ENCODE results near the gene EZR. TPM values are rescaled to one million over a fixed set of nuclear protein-coding genes. Genes with fewer than 3 reads are reported as not detected.
A peak's percentile ranks its signal among the peaks of the same experiment; 100 is the strongest.

EZR gene
- 60.3 and 75.7 TPM in 2 replicates for total RNA-seq (2016; rRNA removed; fragmentation: Illumina TruSeq; extraction: Trizol)
- total RNA-seq (2016; cell fraction: cytosol; rRNA removed; fragmentation: Illumina TruSeq; extraction: Trizol; ENCODE audit: low read depth) = 8.6 and 10.8 TPM in 2 replicates
- 63.6 and 68.8 TPM in 2 replicates for total RNA-seq (2016; cell fraction: insoluble cytoplasmic fraction; rRNA removed; fragmentation: Illumina TruSeq; extraction: Trizol)
- 21.2 and 23.3 TPM in 2 replicates for total RNA-seq (2016; cell fraction: membrane; rRNA removed; fragmentation: Illumina TruSeq; extraction: Trizol)
- total RNA-seq (2016; cell fraction: nucleus; rRNA removed; fragmentation: Illumina TruSeq; extraction: Trizol) = 35.3 and 38.9 TPM in 2 replicates
- 34.7 and 36.8 TPM in 2 replicates for polyA plus RNA-seq (2011; rRNA removed)
- 34.1 and 34.2 TPM in 2 replicates for polyA plus RNA-seq (2011; cell fraction: cytosol; rRNA removed)
- 25.0 and 25.8 TPM in 2 replicates for polyA plus RNA-seq (2011; cell fraction: nucleus; rRNA removed)
- polyA plus RNA-seq (2012) = 18.5 and 28.6 TPM in 2 replicates
- polyA plus RNA-seq (2016; cell fraction: cytosol; fragmentation: Illumina TruSeq; extraction: Trizol; ENCODE audit: low read depth) = 5.0 and 5.1 TPM in 2 replicates
- polyA plus RNA-seq (2016; cell fraction: insoluble cytoplasmic fraction; fragmentation: Illumina TruSeq; extraction: Trizol; ENCODE audit: low read depth) = 79.1 and 90.3 TPM in 2 replicates
- polyA plus RNA-seq (2016; cell fraction: membrane; fragmentation: Illumina TruSeq; extraction: Trizol; ENCODE audit: low read depth) = 12.2 TPM in 2 replicates
- polyA plus RNA-seq (2016; cell fraction: nucleus; fragmentation: Illumina TruSeq; extraction: Trizol; ENCODE audit: insufficient read depth, low read depth) = 60.9 and 63.5 TPM in 2 replicates
- 45.1 and 93.9 TPM in 2 replicates for polyA minus RNA-seq (2011; rRNA and poly(A)+ RNA removed; ENCODE audit: low replicate concordance)
- 28.8 and 29.4 TPM in 2 replicates for polyA minus RNA-seq (2011; cell fraction: cytosol; rRNA and poly(A)+ RNA removed)
- polyA minus RNA-seq (2011; cell fraction: nucleus; rRNA and poly(A)+ RNA removed) = 17.6 and 19.8 TPM in 2 replicates
- Bru-seq, nascent RNA = percentile 87 among the genes with signal in this experiment
- BruChase-seq, experiment 1, labeled RNA remaining after a 6-hour chase = percentile 89 among the genes with signal in this experiment
- BruChase-seq, experiment 2, labeled RNA remaining after a 2-hour chase = percentile 82 among the genes with signal in this experiment
- long read RNA-seq, experiment 1, transcript EZR-202 (14 exons, 3,096 nt) = major isoform, 69 of 142 reads
- long read RNA-seq, experiment 1, transcript EZR-201 (13 exons, 3,068 nt) = minor isoform, 18 of 142 reads
- long read RNA-seq, experiment 1, partial matches to known transcripts = 44 of 142 reads
- long read RNA-seq, experiment 1, other reads (novel, unspliced or antisense) = 11 of 142 reads
- long read RNA-seq, experiment 2, transcript EZR-201 (13 exons, 3,068 nt) = minor isoform, 5 of 188 reads
- long read RNA-seq, experiment 2, transcript EZR-202 (14 exons, 3,096 nt) = major isoform, 12 of 188 reads
- long read RNA-seq, experiment 2, partial matches to known transcripts = 84 of 188 reads
- long read RNA-seq, experiment 2, other reads (novel, unspliced or antisense) = 87 of 188 reads

- H3K9ac ChIP-seq (ENCODE audit: insufficient read depth, low read depth, low read length) = peak within 1 kb of the TSS; percentile 70
- ATAC-seq (peak; percentile 56), FAIRE-seq (no peak), DNase-seq (ENCODE audit: low spot score) (peak; percentile 59)
- ChIA-PET CTCF (ENCODE audit: low intra/inter-chr PET ratio, low total read pairs) (no interaction called here), POLR2A (interaction anchor here (0.6 to 1.5 kb wide), 12 partner anchors 8 to 181 kb away, joined by 3 to 6 read pairs (median 4); partner anchors contain the start of genes DYNLT1 and RSPH3)
- H3K27ac ChIP-seq (ENCODE audit: extremely low read length, insufficient read depth, low read length) = peak within 1 kb of the TSS; percentile 50
- peak within 1 kb of the TSS; percentile 94 for H3K4me2 ChIP-seq (ENCODE audit: low read depth, low read length)
- no TSS peak for BruUV-seq (replicated peaks)
- H3K36me3 ChIP-seq (replicated peaks in 1 of 2; ENCODE audit: control insufficient read depth in 1 of 2, insufficient read depth in 2 of 2, low read length in 2 of 2) = no peaks in the 10 kb centered on the region
- intact Hi-C loops (cut with micrococcal nuclease; ENCODE audit: unreplicated experiment) (loop anchor here (5.0 kb wide), 1 partner anchor 33 kb away; no protein-coding TSS in a partner anchor), in situ Hi-C loops (cut with HindIII; ENCODE audit: extremely low pct_ligation_motif_present, low pct_unique_long_range_greater_than_20kb) (no loop called here)
- peaks cover 47% of the 10 kb centered on the region for H3K4me1 ChIP-seq (ENCODE audit: insufficient read depth, low read length)
- 22% methylated on average over 53 of the region's 67 CpGs for WGBS (ENCODE audit: low lambda C conversion rate)
- peaks cover 13% of the 10 kb centered on the region; the same call in 1 of the 2 replicates for H4K20me1 ChIP-seq (ENCODE audit: insufficient read depth, low read length)
- H3K79me2 ChIP-seq (ENCODE audit: insufficient read depth, low read length) = peaks cover 23% of the 10 kb centered on the region
- no peaks in the 10 kb centered on the region for H3K9me3 ChIP-seq (ENCODE audit: low read length)
- no peaks in the 10 kb centered on the region; a peak in 1 of 5 replicates for H3K27me3 ChIP-seq (ENCODE audit: control insufficient read depth in 1 of 2, insufficient read depth in 2 of 2, low read length in 2 of 2)
- H3K4me3 ChIP-seq (replicated peaks in 1 of 3; ENCODE audit: insufficient read depth in 1 of 3, low read depth in 2 of 3, low read length in 3 of 3) = peak within 1 kb of the TSS; percentile 70 to 87 (median 81)
- no peak within 1 kb of the TSS for H2AFZ ChIP-seq (ENCODE audit: low read length)
- TF ChIP-seq ZNF879 (CRISPR knock-in tag; IDR thresholded peaks at IDR 0.05) (no peak), TRIM24 (CRISPR knock-in tag; IDR thresholded peaks at IDR 0.05) (no peak), ARNT2 (CRISPR knock-in tag; IDR thresholded peaks at IDR 0.05; ENCODE audit: low read depth) (peak; percentile 90), ZNF549 (CRISPR knock-in tag; IDR thresholded peaks at IDR 0.05) (no peak), ZBTB33 (CRISPR knock-in tag; IDR thresholded peaks at IDR 0.05) (peak; percentile 84; the same call in 1 of the 2 replicates), ZBTB7A (CRISPR knock-in tag; IDR thresholded peaks at IDR 0.05) (peak; percentile 94), RXRA (CRISPR knock-in tag; IDR thresholded peaks at IDR 0.05) (peak; percentile 24; the same call in 1 of the 2 replicates), CHD2 (IDR thresholded peaks at IDR 0.05; ENCODE audit: low read depth, low read length) (no peak), BCL6 (CRISPR knock-in tag; IDR thresholded peaks at IDR 0.05) (no peak), ZNF740 (CRISPR knock-in tag; IDR thresholded peaks at IDR 0.05) (peak; percentile 79), CREBL2 (CRISPR knock-in tag; IDR thresholded peaks at IDR 0.05; ENCODE audit: borderline replicate concordance) (peak; percentile 76; the same call in 1 of the 2 replicates), TEAD3 (CRISPR knock-in tag; optimal IDR thresholded peaks at IDR 0.05; ENCODE audit: borderline replicate concordance) (no peak), ZNF83 (CRISPR knock-in tag; IDR thresholded peaks at IDR 0.05; ENCODE audit: borderline replicate concordance) (0 out of 2 replicates have a peak, but pooled peaks have one; percentile 63), GABPB1 (CRISPR knock-in tag; IDR thresholded peaks at IDR 0.05) (peak; percentile 89), ZBTB20 (CRISPR knock-in tag; IDR thresholded peaks at IDR 0.05; ENCODE audit: borderline replicate concordance, low read depth) (peak; percentile 44; the same call in 1 of the 2 replicates)
Measured at GRCh38 chr6:158819213-158819976, at the start of gene EZR. EZR (minus strand) TSS chr6:158819368; CDS start chr6:158818093, 1,275 bp downstream.
